Ishikawa (cell line): Measurements from ENCODE around the gene SERPINB3.

Source experiments
- CEBPB ChIP-seq: IDR thresholded peaks from 2 replicates; pipeline ENCODE4 v1.6.1; 2012
- CREB1 ChIP-seq: IDR thresholded peaks from 2 replicates; pipeline ENCODE4 v1.6.1; 2012; ENCODE audit warnings: low read depth
- EGR1 ChIP-seq: IDR thresholded peaks from 2 replicates; pipeline ENCODE4 v1.6.1; 2012
- EP300 ChIP-seq: IDR thresholded peaks from 2 replicates; pipeline ENCODE4 v1.6.1; 2012; ENCODE audit warnings: borderline replicate concordance
- FOXM1 ChIP-seq: IDR thresholded peaks from 2 replicates; pipeline ENCODE4 v1.6.1; 2012; ENCODE audit warnings: low read depth, borderline replicate concordance
- NFIC ChIP-seq: IDR thresholded peaks from 2 replicates; pipeline ENCODE4 v1.6.1; 2012
- RAD21 ChIP-seq: IDR thresholded peaks from 2 replicates; pipeline ENCODE4 v1.6.1; 2012; ENCODE audit warnings: low read depth
- REST ChIP-seq: IDR thresholded peaks from 2 replicates; pipeline ENCODE4 v1.6.1; 2012; ENCODE audit warnings: low read depth, mild to moderate bottlenecking
- TAF1 ChIP-seq: IDR thresholded peaks from 2 replicates; pipeline ENCODE4 v1.6.1; 2012; ENCODE audit warnings: low read depth, mild to moderate bottlenecking
- TCF12 ChIP-seq: IDR thresholded peaks from 2 replicates; pipeline ENCODE4 v1.6.1; 2012; ENCODE audit warnings: low read depth
- TEAD4 ChIP-seq: IDR thresholded peaks from 2 replicates; pipeline ENCODE4 v1.6.1; 2012
- USF1 ChIP-seq: IDR thresholded peaks from 2 replicates; pipeline ENCODE4 v1.6.1; 2012
- YY1 ChIP-seq: IDR thresholded peaks from 2 replicates; pipeline ENCODE4 v1.6.1; 2012; ENCODE audit warnings: low read depth
- ZBTB7A ChIP-seq: IDR thresholded peaks from 2 replicates; pipeline ENCODE4 v1.6.1; 2012; ENCODE audit warnings: low read depth
- TF ChIP-seq, protein P1 (sequence below): IDR thresholded peaks from 2 replicates; pipeline ENCODE4 v1.6.1; 2012

SERPINB3 gene

DNA sequence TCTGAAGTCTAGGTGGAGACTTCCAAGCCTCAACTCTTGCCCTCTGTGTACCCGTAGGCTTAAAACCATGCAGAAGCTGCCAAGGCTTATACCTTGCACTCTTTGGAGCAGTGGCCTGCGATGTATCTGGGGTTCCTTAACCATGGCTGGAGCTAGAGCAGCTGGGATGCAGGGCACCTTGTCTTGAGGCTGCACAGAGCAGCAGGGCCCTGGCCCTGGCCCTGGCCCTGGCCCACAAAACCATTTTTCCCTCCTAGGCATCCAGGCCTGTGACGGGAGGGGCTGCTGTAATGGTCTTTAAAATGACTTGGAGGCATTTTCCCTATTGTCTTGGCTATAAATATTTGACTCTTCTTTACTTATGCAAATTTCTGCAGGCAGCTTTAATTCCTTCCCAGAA lies 36.8 kb downstream of the SERPINB3 start:
- TF ChIP-seq EP300 (no peak), USF1 (no peak), ZBTB7A (no peak), CREB1 (no peak), CEBPB (no peak), TCF12 (no peak), EGR1 (no peak), TAF1 (no peak), FOXM1 (no peak)
- TF ChIP-seq, protein P1, sequence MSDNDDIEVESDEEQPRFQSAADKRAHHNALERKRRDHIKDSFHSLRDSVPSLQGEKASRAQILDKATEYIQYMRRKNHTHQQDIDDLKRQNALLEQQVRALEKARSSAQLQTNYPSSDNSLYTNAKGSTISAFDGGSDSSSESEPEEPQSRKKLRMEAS = no peak

DNA sequence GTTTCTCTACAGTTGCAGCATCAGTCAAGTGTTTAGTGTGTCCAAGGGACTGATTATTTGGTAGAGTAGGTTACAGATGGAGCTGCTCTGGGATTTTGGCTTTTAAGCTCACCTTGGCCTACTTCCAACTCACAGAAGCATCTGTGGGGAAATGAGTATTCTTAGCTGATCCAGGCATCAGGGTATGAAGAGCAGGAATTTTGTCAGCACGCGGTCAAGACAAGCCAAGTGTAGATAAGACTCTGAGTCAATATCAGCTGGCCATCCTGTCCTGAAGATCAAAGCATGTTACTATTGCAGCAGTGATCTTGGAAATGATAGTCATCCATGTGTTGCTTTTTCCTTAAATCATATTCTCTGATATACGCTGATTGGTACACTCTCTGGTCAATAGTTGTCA lies 42.0 kb downstream of the SERPINB3 start:
- TF ChIP-seq USF1 (no peak), TAF1 (no peak), FOXM1 (no peak), EGR1 (no peak), TEAD4 (no peak), EP300 (no peak), TCF12 (no peak), YY1 (no peak), CEBPB (no peak), ZBTB7A (no peak), RAD21 (no peak), NFIC (no peak), CREB1 (no peak)
- TF ChIP-seq, protein P1 = no peak

GRCh38 chr18:63617915-63618234 lies 43.8 kb downstream of the SERPINB3 start:
- TF ChIP-seq FOXM1 (no peak), NFIC (no peak)

GRCh38 chr18:63617049-63617914 lies 44.4 kb downstream of the SERPINB3 start:
- TF ChIP-seq, protein P1 = no peak
- TF ChIP-seq TEAD4 (no peak), RAD21 (no peak), USF1 (no peak), REST (no peak), TCF12 (no peak), YY1 (no peak), ZBTB7A (no peak), EGR1 (no peak), TAF1 (no peak), CREB1 (no peak), CEBPB (no peak), NFIC (no peak), EP300 (no peak), FOXM1 (no peak)

DNA sequence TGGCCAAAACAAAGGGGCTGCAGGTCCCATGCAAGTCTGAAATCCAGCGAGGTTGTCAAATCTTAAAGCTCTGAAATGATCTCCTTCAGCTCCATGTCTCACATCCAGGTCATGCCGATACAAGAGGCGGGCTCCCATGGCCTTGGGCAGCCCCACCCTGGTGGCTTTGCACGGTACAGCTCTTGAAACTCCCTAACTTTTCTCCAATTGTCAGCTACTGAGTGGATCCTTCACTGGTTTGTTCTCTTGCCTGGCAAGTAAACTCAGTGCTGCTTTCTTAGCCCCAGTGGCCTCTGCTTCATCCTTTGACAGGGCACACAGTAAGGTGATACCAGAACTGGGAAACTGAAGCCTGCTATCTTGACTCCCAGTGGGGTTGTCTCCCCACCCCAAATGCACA lies 48.3 kb downstream of the SERPINB3 start:
- TF ChIP-seq TAF1 = no peak
- TF ChIP-seq TEAD4 = no peak
- no peak for TF ChIP-seq CEBPB
- no peak for TF ChIP-seq USF1

DNA sequence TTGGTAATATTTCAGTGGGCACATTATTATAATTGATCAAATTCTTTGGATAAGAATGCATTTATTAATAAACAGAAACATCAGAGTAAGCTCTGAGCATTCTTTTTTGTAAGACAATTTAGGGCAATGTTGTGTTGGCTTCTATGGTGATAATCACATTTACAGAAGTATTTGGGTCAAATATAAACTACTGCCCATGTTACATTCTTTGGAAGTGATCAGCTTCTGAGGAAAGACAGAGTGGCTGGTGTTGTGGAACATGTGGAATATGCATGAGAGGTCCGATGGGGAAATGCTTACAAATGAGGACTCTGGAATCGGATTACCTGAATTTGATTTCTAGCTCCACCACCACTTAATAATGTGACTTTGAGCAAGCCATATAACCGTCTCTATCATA lies 55.2 kb downstream of the SERPINB3 start:
- TF ChIP-seq EP300 (no peak), USF1 (no peak), TAF1 (no peak), CREB1 (no peak)
